Peyer's patch (tissue), 4 donors: ENCODE results near the gene TMEM117.

Experiments
- POLR2A ChIP-seq, 2 donors: fragments of 450-650 bp; IDR thresholded peaks; one replicate each; pipeline ENCODE4 v1.5.1; 2017; ENCODE audit warnings: antibody characterized with exemption in 2 of 2, mild to moderate bottlenecking in 2 of 2, moderate library complexity in 2 of 2
- TF ChIP-seq, protein P1 (sequence below), 6 experiments: fragments of 450-650 bp in 4 of 6; fragments of 200-600 bp in 2 of 6; sonication (generic) in 1 of 6; IDR thresholded peaks; one replicate each; pipeline ENCODE4 v1.5.1; 2017 to 2019; ENCODE audit warnings: antibody characterized with exemption in 6 of 6, mild to moderate bottlenecking in 3 of 6, moderate library complexity in 1 of 6

DNA sequence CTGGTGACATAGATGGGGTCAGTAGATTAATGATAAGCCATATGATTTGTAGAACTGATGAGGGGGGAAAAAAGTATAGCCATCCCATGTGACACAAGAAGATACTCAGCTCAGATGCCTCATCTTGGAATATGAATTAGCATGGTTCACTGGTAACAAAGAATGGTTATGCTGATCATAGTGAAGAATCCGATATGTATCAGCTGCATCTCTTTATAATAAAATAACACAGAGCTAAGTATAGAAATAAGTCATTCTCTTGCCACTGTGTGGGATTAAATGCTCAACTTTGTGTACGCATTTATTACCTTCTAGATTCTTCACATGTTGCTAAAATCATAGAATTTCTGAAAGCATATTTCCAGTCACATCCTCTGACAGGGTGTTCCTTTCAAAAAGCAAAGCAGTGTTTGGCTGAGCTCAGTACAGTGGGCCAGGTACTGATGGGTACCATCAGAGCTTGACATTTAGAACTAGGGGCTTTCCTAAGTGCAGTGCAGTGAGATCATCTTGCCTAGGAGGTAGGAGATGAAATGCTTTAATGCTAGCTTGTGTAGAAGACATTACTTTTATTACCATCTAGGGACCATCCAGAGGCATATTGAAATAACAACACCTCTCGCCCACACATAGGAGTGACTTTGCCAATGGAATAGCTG, 256.2 kb downstream of the TMEM117 start:
- TF ChIP-seq, protein P1, sequence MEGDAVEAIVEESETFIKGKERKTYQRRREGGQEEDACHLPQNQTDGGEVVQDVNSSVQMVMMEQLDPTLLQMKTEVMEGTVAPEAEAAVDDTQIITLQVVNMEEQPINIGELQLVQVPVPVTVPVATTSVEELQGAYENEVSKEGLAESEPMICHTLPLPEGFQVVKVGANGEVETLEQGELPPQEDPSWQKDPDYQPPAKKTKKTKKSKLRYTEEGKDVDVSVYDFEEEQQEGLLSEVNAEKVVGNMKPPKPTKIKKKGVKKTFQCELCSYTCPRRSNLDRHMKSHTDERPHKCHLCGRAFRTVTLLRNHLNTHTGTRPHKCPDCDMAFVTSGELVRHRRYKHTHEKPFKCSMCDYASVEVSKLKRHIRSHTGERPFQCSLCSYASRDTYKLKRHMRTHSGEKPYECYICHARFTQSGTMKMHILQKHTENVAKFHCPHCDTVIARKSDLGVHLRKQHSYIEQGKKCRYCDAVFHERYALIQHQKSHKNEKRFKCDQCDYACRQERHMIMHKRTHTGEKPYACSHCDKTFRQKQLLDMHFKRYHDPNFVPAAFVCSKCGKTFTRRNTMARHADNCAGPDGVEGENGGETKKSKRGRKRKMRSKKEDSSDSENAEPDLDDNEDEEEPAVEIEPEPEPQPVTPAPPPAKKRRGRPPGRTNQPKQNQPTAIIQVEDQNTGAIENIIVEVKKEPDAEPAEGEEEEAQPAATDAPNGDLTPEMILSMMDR (IDR thresholded peaks at IDR 0.05) = no peak
- no peak for TF ChIP-seq POLR2A (IDR thresholded peaks at IDR 0.05)
